SHP77 treated with DMSO at 0.1 percent for 48 hours (cell line): ENCODE measurements around the gene RPS6KA4.

Experiments
- DNase-seq: peaks from one replicate; lab custom pipeline; 2025; lab: John Stamatoyannopoulos, UW

The RPS6KA4 gene

GRCh38 chr11:64366751-64367150, 7.8 kb downstream of the RPS6KA4 start:
- DNase-seq = no peak

DNA sequence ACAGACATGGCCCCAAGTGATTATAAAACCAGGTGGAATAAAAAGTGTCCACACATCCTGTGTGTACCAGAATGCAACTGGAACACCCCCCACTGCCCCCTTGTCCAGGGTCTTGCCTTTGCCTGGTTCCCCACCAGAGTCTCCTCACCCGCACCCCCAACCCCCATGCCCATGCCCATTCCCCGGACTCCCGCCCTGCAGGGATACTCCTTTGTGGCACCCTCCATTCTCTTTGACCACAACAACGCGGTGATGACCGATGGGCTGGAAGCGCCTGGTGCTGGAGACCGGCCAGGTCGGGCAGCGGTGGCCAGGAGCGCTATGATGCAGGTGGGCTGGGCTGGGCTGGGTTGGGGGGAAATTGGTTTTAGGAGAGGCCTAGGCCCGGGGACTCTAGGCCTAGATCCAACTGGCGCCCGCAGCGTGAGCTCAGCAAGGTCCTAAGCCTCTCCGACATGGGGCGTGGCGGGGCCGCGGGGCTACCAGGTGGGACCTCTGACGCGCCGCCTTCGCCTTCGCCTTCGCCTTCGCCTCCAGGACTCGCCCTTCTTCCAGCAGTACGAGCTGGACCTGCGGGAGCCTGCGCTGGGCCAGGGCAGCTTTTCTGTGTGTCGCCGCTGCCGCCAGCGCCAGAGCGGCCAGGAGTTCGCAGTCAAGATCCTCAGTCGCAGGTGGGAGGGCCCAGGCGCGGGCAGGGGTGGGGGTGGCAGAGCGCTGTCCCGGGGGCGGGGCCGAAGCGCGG, 9.1 kb downstream of the RPS6KA4 start:
- no peak for DNase-seq

- no peak for DNase-seq
Observed at GRCh38 chr11:64368673-64369074, 9.7 kb downstream of the RPS6KA4 start.

- no peak for DNase-seq
Observed at GRCh38 chr11:64369440-64370421, 10.8 kb downstream of the RPS6KA4 start.

DNA sequence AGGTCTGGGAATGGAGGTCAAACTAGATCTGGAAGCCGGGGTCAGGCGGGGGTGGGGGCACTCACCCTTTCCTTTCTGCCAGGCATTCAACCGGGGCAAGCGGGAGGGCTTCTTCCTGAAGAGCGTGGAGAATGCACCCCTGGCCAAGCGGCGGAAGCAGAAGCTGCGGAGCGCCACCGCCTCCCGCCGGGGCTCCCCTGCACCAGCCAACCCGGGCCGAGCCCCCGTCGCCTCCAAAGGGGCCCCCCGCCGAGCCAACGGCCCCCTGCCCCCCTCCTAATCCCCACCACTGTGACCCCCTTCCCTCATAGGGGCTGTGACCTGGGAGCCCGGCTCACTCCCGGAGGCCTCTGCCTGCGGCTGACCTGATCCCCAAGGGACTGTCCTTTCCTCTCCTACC, 12.2 kb downstream of the RPS6KA4 start:
- no peak for DNase-seq

DNA sequence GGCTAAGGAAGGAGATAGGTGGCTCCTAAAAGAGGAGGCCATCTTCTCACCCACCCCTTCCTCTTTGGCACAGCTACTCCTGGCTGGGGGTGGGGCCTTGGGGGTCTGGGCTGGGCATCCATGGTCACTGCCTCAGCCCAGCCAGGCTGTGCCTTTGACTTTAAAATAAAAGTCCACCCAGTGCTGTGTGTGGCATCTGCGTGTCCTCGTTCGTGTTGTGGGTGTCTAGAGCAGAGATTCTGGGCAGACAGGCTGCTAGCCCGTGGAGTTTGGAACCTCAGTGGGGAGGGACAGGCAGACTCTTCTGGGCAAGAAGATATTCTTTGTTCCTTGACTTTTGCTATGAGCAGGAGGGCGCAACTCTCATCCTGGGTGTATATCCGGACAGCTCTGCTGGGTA, 13.1 kb downstream of the RPS6KA4 start:
- no peak for DNase-seq

GRCh38 chr11:64372802-64373597, 14.0 kb downstream of the RPS6KA4 start:
- peak; percentile 94 for DNase-seq

DNA sequence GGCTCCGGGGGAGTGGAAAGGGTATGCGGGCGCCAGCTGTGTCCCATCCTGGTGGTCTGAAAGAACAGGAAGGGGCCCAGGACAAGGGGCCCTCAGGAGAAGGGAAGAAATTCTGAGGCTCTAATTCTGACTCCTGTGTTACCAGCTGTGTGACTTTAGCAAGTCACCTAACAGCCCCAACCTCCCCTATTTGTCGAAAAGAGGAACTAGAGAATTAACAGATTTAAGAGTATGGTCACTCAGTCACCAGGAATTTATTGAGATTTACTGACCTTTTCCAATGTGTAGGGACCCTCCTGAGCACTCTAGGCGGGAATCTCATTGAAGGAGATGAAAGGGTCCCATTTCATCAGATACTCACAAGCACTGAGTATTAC, 14.6 kb downstream of the RPS6KA4 start:
- no peak for DNase-seq

DNA sequence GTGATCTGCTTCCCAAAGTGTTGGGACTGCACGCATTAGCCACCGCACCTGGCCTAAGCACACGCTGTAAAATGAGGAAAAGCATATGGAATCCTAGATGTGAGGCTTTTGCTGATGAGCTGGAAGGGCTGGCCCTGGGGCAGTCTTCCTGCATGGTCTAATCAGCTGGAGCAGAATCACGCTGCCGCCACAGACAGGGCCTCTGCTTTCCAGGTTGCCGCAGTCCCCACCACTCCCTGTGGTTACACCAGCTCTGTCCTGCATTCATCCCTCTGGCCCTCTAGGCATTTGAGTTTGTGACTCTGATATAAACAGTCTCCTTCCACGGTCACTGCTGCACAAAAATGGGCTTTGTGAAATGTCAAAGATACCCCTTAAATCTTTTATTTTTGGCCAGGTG, 17.1 kb downstream of the RPS6KA4 start:
- DNase-seq = no peak

DNA sequence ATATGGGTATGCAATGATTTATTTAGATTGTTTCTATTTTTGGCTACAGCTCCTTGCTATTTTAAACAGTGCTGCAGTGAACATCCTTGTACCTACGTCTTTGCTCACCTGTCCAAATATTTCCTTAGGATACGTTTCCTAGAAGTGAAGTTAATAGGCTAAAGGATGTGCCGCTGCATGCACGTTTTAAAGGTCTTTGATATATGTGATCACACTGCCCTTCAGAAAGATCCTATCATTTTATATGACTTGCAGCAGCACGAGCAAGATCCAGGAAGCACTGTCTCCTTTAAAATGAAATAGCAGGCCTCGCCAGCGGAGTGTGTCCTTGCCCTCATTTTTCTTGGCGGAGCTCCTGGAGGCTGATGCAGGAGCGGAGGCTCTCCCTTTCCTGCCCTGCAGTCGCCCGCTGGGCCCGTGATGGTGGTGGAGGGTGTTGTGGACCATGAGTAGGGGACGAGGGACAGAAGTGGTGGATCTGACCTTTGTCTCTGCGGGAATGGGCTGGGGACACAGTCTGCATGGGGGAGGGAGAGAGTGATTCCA, 19.4 kb downstream of the RPS6KA4 start:
- DNase-seq = peak; percentile 21

DNA sequence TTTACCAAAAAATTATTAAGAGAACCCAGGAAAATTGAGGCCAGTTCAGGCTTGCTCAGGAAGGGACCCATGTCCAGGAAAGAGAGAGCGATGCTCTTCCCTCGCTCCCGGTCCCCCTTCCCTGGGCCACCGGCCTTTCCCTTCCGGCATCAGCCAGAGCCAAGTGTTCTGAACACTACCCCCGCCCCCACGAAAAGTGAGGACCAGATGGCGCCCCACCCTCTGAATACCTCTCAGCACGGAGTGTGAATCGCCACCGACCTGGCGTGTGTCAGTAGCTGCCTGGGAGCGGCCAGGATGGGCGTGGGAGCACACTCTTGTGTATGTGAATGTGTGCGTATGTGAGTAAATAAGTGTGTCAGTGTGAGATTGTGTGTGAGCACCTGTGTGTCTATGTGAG, 20.2 kb downstream of the RPS6KA4 start:
- no peak for DNase-seq

- DNase-seq = no peak
Observed at GRCh38 chr11:64379817-64380709, 21.1 kb downstream of the RPS6KA4 start.

DNA sequence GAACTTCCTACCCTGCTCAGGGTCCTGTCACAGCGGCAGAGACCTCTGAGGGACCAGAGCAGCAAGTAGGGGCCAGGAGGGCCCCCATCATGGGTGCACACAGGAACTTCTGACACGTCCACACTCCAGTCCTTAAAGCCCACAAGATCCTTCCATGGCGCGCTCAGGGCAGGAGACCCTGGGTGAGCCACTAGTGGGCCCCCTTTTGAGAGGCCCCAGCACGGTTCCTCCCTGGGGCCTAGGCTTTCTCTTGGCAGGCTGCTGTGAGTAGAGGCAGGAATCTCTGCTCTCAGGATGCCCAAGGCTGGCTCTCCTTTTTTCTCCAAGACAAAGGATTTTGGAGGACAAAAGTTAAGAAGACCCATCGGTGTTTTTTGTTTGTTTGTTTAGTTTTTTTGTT, 22.4 kb downstream of the RPS6KA4 start:
- no peak for DNase-seq

- no peak for DNase-seq
Observed at GRCh38 chr11:64382047-64382446, 23.1 kb downstream of the RPS6KA4 start.

DNA sequence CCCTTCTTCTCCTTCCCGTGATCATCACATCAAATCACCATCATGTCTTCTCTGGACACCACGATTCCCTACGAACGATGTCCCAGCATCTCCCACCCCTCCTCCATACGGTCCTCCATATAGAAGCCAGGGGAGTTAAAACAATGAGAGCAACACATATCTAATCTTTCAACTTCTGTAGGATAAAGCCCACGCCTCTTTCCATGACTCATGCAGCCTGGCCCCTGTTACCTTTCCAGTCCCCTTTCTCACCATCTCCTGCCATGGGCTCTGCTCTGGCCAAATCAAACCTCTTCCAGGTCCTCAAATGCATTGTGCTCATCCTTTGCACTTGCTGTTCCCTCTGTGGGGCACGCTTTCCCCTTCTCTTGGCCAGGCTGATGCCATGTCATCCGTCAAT, 23.6 kb downstream of the RPS6KA4 start:
- no peak for DNase-seq

DNA sequence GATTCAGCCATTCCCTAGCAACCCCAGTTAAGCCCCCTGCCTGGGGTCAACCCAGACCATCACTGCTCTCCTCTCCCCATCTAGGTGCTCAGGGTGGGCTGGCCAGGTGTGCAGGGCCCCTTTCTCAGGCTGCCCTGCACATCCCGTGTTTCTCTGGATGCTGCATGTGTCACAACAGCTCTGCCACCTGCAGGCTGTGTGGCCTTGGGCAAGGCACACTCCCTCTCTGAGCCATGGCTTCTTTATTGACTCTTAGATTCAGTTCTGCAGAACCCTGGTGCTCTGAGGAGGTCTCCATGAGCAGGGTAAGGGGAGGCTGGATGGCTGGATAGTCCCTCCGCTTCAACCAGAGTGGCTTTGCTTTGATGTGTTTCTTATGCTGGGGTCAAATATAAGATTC, 24.6 kb downstream of the RPS6KA4 start:
- no peak for DNase-seq

- no peak for DNase-seq
Observed at GRCh38 chr11:64384028-64384737, 25.2 kb downstream of the RPS6KA4 start.

DNA sequence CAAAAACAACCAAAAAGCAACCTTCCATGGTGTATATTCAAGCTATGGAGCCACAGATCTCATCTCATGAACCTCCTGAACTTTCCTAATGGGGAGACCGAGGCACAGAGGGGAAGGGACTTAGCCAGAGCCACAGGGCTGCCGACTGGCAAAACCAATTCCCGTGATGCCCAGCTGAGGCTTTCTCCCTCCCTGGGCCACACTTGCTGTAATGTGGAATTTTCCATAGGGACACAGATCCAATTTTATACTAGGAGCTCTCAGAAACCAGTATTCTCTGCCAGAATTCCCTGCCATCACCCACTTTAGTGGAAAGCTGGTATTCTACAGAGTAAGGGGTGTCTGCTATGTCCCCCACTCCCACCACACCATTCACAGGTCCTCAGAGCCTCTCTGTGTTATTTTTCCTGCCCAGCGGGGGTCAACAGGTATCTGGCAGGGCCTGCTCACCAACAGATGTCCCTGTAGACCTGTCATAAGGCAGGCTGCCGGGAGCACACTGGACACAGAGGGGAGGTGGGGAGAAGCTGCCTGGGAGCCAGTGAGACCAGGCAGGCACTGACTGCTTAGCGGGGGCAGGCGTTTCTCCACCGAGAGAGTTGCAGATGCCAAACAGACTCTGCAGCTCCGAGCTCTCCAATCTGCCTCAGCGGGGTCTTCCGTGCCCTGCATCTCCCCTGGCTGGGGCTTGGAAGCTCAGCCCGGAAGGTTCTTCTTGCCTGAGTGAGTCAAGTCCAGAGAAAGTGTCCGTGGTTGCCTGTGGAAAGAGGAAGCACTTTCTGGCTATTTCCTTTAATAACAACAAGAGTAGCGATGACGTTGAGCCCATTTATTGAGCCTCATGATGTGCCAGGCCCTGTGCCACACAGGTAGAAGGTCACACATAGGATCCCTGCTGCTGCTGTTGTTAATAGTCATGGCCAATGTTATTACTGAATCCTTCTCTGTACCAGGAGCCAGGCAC, 26.3 kb downstream of the RPS6KA4 start:
- no peak for DNase-seq
